ENCODE data around the gene TEDC2.

Gene TEDC2

DNA sequence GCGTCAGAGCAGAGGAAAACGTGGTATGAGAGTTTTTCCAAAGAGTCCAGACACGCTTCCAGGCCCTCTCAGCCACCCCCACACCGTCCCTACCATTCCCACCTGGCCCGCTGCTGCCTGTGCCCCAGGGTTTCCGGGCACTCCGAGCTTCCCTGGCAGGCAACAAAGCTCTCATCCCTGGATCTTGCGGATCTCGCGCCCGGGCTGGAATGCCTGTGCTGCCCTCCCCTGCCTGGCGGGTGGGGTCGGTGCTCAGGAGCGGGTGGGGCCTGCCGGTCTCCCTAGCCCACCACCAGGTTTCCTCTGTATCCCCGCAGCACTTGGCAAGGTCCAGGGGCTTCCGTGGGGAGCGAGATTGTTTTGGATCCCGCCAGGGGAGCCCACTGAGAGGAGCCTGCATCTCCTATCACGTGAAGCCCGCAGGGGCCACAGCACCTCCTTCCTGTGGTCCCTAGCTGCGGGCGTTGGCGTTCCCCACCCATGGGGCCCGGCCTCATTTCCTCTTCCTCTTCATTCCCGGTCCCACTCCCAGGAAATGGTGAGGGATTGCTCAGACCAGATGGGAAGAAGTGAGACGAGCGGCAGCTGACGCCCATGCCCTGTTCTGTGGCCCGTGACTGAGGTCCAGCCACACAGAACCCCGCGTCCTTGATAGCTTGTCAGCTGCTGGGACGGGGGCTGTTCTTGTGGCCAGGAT lies 26.1 kb downstream of the TEDC2 start:
- Mint-ChIP-seq H3K4me1 (ENCODE audit: low read depth) (peaks cover 15% of the 10 kb centered on the region), H3K27ac (no peak overlapping the region), H3K36me3 (ENCODE audit: low read depth) (no peaks in the 10 kb centered on the region), H3K9me3 (no peaks in the 10 kb centered on the region), H3K4me3 (no peak overlapping the region), H3K27me3 (ENCODE audit: low read depth) (no peaks in the 10 kb centered on the region)

GRCh38 chr16:2486645-2487516 lies 27.0 kb downstream of the TEDC2 start:
- no peaks in the 10 kb centered on the region for H3K27me3 Mint-ChIP-seq (ENCODE audit: low read depth)
- peaks cover 15% of the 10 kb centered on the region for H3K4me1 Mint-ChIP-seq (ENCODE audit: low read depth)
- no peaks in the 10 kb centered on the region for H3K36me3 Mint-ChIP-seq (ENCODE audit: low read depth)
- peak overlapping the region; percentile 55 for H3K4me3 Mint-ChIP-seq
- H3K27ac Mint-ChIP-seq = peak overlapping the region; percentile 82
- H3K9me3 Mint-ChIP-seq = no peaks in the 10 kb centered on the region

DNA sequence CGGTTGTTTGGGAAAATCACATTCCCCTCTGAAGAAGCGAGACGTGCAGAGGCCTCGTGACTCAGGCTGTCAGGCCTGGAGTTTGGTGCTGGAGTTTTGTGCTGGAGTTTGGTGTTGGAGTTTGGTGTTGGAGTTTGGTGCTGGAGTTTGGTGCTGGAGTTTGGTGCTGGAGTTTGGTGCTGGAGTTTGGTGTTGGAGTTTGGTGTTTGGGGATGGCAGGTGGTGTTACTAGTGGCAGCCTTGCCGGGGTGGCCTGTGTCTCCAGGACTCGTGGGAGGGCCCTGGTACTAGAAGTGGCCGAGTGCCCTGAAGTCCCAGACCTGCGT lies 27.6 kb downstream of the TEDC2 start:
- Mint-ChIP-seq H3K27me3 (ENCODE audit: low read depth) (no peaks in the 10 kb centered on the region), H3K27ac (peak overlapping the region; percentile 82), H3K4me1 (ENCODE audit: low read depth) (peaks cover 15% of the 10 kb centered on the region), H3K9me3 (no peaks in the 10 kb centered on the region), H3K4me3 (peak overlapping the region; percentile 55), H3K36me3 (ENCODE audit: low read depth) (no peaks in the 10 kb centered on the region)

DNA sequence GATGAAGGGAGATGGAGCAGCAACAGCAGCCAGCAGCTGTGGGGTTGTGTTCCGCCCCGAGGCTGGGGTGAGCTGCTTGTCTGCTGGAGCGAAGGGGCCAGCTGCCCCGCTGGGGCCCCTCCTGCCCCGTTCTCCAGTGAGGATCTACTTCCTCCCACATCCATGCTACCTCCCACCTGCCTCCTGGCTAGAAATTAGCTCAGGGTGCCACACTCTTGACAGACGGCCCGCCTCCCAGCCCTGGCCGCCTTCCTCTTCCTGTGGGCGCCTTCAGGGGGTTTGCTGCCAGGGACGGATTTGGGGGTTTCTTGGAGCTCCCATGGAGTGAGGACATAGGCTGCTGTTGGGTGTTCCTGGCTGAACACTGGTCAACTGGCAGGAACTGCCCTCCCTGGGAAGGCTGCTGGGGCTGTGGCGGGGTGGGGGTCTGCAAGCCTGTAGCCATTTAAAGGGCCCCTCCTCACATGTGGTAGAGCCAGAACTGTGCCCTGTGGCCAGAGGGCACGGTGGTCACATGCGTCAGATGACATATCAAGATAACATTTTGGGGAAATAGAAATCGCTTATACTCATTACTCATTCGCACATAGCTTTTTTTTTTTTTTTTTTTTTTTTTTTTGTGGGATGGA lies 28.1 kb downstream of the TEDC2 start:
- Mint-ChIP-seq H3K4me1 (ENCODE audit: low read depth) (peaks cover 15% of the 10 kb centered on the region), H3K27ac (no peak overlapping the region), H3K27me3 (ENCODE audit: low read depth) (no peaks in the 10 kb centered on the region), H3K4me3 (no peak overlapping the region), H3K36me3 (ENCODE audit: low read depth) (no peaks in the 10 kb centered on the region), H3K9me3 (no peaks in the 10 kb centered on the region)

- H3K4me1 Mint-ChIP-seq (ENCODE audit: low read depth) = peaks cover 15% of the 10 kb centered on the region
- H3K9me3 Mint-ChIP-seq = no peaks in the 10 kb centered on the region
- H3K27ac Mint-ChIP-seq = no peak overlapping the region
- no peaks in the 10 kb centered on the region for H3K36me3 Mint-ChIP-seq (ENCODE audit: low read depth)
- no peak overlapping the region for H3K4me3 Mint-ChIP-seq
- no peaks in the 10 kb centered on the region for H3K27me3 Mint-ChIP-seq (ENCODE audit: low read depth)
Measured at GRCh38 chr16:2489581-2489980, 29.7 kb downstream of the TEDC2 start.

DNA sequence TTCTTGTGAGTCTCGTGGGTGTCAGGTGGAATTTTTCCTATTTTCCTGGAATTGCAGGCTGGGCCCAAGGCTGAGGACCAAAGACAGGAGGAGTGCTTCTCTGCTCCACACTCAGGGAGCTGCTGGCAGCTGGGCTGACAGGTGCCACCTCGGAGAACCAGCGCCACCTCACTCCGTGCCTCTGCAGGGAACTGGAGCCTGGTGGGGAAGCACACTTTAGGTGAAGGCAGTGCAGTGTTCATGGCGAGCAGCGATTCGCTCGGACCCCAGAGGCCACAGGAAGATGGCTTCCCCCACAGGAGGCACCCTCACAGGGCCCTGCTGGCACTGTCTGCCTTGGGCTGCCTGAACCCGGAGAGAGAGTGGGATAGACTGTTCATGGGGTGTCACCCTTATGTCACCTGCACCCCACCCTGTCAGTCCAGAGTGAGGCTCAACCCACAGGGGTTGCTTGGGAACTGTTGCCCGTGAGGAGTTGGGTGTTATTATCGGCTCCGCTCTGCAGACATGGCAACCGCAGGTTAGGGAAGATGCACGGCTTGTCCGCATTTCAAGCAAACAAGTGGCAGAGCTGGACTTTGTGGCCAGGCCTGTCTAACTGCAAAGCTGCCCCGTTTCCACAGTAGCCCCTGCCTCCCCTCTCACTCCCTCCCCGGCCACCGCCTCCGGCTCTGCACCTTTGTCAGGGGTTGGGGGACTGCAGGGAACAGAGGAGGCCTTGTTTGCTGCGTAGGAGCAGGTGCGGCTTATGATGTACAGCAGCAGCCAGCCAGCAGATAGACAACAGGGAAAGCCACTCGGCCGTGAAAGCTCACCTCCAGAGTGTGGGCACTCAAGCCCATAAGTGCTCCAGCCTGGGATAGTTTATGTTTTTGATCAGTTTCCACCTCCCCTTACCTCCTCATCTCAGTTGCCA lies 30.5 kb downstream of the TEDC2 start:
- peaks cover 13% of the 10 kb centered on the region for H3K4me1 Mint-ChIP-seq (ENCODE audit: low read depth)
- no peak overlapping the region for H3K4me3 Mint-ChIP-seq
- H3K27ac Mint-ChIP-seq = no peak overlapping the region
- H3K9me3 Mint-ChIP-seq = no peaks in the 10 kb centered on the region
- H3K36me3 Mint-ChIP-seq (ENCODE audit: low read depth) = no peaks in the 10 kb centered on the region
- H3K27me3 Mint-ChIP-seq (ENCODE audit: low read depth) = no peaks in the 10 kb centered on the region

GRCh38 chr16:2492292-2492691 lies 32.4 kb downstream of the TEDC2 start:
- H3K36me3 Mint-ChIP-seq (ENCODE audit: low read depth) = no peaks in the 10 kb centered on the region
- no peak overlapping the region for H3K27ac Mint-ChIP-seq
- H3K4me1 Mint-ChIP-seq (ENCODE audit: low read depth) = peaks cover 3% of the 10 kb centered on the region
- H3K27me3 Mint-ChIP-seq (ENCODE audit: low read depth) = no peaks in the 10 kb centered on the region
- no peak overlapping the region for H3K4me3 Mint-ChIP-seq
- no peaks in the 10 kb centered on the region for H3K9me3 Mint-ChIP-seq

- H3K4me3 Mint-ChIP-seq = no peak overlapping the region
- no peaks in the 10 kb centered on the region for H3K9me3 Mint-ChIP-seq
- no peaks in the 10 kb centered on the region for H3K27me3 Mint-ChIP-seq (ENCODE audit: low read depth)
- no peaks in the 10 kb centered on the region for H3K4me1 Mint-ChIP-seq (ENCODE audit: low read depth)
- no peak overlapping the region for H3K27ac Mint-ChIP-seq
- H3K36me3 Mint-ChIP-seq (ENCODE audit: low read depth) = no peaks in the 10 kb centered on the region
Measured at GRCh38 chr16:2493605-2494004, 33.7 kb downstream of the TEDC2 start.

GRCh38 chr16:2494616-2495015 lies 34.7 kb downstream of the TEDC2 start:
- Mint-ChIP-seq H3K4me3 (no peak overlapping the region), H3K4me1 (ENCODE audit: low read depth) (no peaks in the 10 kb centered on the region), H3K27ac (no peak overlapping the region), H3K36me3 (ENCODE audit: low read depth) (no peaks in the 10 kb centered on the region), H3K9me3 (no peaks in the 10 kb centered on the region), H3K27me3 (ENCODE audit: low read depth) (no peaks in the 10 kb centered on the region)

- H3K27me3 Mint-ChIP-seq (ENCODE audit: low read depth) = no peaks in the 10 kb centered on the region
- H3K4me3 Mint-ChIP-seq = no peak overlapping the region
- H3K27ac Mint-ChIP-seq = no peak overlapping the region
- H3K4me1 Mint-ChIP-seq (ENCODE audit: low read depth) = no peaks in the 10 kb centered on the region
- H3K9me3 Mint-ChIP-seq = no peaks in the 10 kb centered on the region
- no peaks in the 10 kb centered on the region for H3K36me3 Mint-ChIP-seq (ENCODE audit: low read depth)
Measured at GRCh38 chr16:2495041-2495440, 35.1 kb downstream of the TEDC2 start.

DNA sequence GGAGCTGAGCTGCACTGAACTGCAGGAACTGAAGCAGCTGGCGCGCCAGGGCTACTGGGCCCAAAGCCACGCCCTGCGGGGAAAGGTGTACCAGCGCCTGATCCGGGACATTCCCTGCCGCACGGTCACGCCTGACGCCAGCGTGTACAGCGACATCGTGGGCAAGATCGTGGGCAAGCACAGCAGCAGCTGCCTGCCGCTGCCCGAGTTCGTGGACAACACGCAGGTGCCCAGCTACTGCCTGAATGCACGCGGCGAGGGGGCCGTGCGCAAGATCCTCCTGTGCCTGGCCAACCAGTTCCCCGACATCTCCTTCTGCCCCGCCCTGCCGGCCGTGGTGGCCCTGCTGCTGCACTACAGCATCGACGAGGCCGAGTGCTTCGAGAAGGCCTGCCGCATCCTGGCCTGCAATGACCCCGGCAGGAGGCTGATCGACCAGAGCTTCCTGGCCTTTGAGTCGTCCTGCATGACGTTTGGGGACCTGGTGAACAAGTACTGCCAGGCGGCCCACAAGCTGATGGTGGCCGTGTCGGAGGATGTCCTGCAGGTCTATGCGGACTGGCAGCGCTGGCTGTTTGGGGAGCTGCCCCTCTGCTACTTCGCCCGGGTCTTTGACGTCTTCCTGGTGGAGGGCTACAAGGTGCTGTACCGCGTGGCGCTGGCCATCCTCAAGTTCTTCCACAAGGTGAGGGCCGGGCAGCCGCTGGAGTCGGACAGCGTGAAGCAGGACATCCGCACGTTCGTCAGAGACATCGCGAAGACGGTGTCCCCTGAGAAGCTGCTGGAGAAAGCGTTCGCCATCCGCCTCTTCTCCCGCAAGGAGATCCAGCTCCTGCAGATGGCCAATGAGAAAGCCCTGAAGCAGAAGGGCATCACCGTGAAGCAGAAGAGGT lies 36.6 kb downstream of the TEDC2 start:
- H3K27ac Mint-ChIP-seq = no peak overlapping the region
- no peaks in the 10 kb centered on the region for H3K4me1 Mint-ChIP-seq (ENCODE audit: low read depth)
- no peak overlapping the region for H3K4me3 Mint-ChIP-seq
- H3K27me3 Mint-ChIP-seq (ENCODE audit: low read depth) = no peaks in the 10 kb centered on the region
- no peaks in the 10 kb centered on the region for H3K36me3 Mint-ChIP-seq (ENCODE audit: low read depth)
- H3K9me3 Mint-ChIP-seq = no peaks in the 10 kb centered on the region

GRCh38 chr16:2497116-2497630 lies 37.3 kb downstream of the TEDC2 start:
- H3K9me3 Mint-ChIP-seq = no peaks in the 10 kb centered on the region
- H3K27me3 Mint-ChIP-seq (ENCODE audit: low read depth) = no peaks in the 10 kb centered on the region
- no peaks in the 10 kb centered on the region for H3K36me3 Mint-ChIP-seq (ENCODE audit: low read depth)
- H3K27ac Mint-ChIP-seq = no peak overlapping the region
- no peaks in the 10 kb centered on the region for H3K4me1 Mint-ChIP-seq (ENCODE audit: low read depth)
- H3K4me3 Mint-ChIP-seq = no peak overlapping the region

GRCh38 chr16:2497695-2498484 lies 38.0 kb downstream of the TEDC2 start:
- no peaks in the 10 kb centered on the region for H3K4me1 Mint-ChIP-seq (ENCODE audit: low read depth)
- H3K36me3 Mint-ChIP-seq (ENCODE audit: low read depth) = no peaks in the 10 kb centered on the region
- no peak overlapping the region for H3K4me3 Mint-ChIP-seq
- no peaks in the 10 kb centered on the region for H3K27me3 Mint-ChIP-seq (ENCODE audit: low read depth)
- H3K27ac Mint-ChIP-seq = no peak overlapping the region
- H3K9me3 Mint-ChIP-seq = no peaks in the 10 kb centered on the region

Data from T-helper 1 cell treated with Interleukin-12 subunit alpha and Interleukin-12 subunit beta and Interleukin-4 antibody, amounts not matched to agents 30 μg/mL and 1 μg/mL, for 36 hours (primary cell).